SH-SY5Y (cell line): ENCODE data around the gene SOX30.

Experiments
- GATA2 ChIP-seq: IDR thresholded peaks from 2 replicates; pipeline ENCODE4 v1.6.1; 2011; ENCODE audit warnings: mild to moderate bottlenecking, low read depth, low read length
- GATA3 ChIP-seq: IDR thresholded peaks from 2 replicates; pipeline ENCODE4 v1.6.1; 2011; ENCODE audit warnings: low read depth, mild to moderate bottlenecking, low read length, moderate library complexity

GRCh38 chr5:157593052-157593757, 59.0 kb downstream of the SOX30 start:
- TF ChIP-seq GATA2 = no peak
- no peak for TF ChIP-seq GATA3
